Neural crest cell (in vitro differentiated cells): ENCODE data around the gene SERGEF. TPM values are rescaled to one million over a fixed set of nuclear protein-coding genes. Genes with fewer than 3 reads are reported as not detected.

Source experiments
- DNase-seq: peaks from one replicate; pipeline ENCODE4 v3.0.0; 2021; ENCODE audit warnings: low read depth, mixed read lengths, low spot score
- H3K27ac Mint-ChIP-seq: one replicate; pipeline ENCODE4 v1.8.0; 2021; ENCODE audit warnings: mild to moderate bottlenecking, mixed read lengths; ENCODE audit not compliant: unreplicated experiment
- H3K27me3 Mint-ChIP-seq: 2 replicates; pipeline ENCODE4 v1.8.0; 2021; ENCODE audit warnings: low read depth, mild to moderate bottlenecking, mixed read lengths
- H3K36me3 Mint-ChIP-seq: 2 replicates; pipeline ENCODE4 v1.8.0; 2021; ENCODE audit warnings: low read depth, mild to moderate bottlenecking, mixed read lengths
- H3K4me1 Mint-ChIP-seq: 2 replicates; pipeline ENCODE4 v1.8.0; 2021; ENCODE audit warnings: mixed read lengths
- H3K4me3 Mint-ChIP-seq: one replicate; pipeline ENCODE4 v1.8.0; 2021; ENCODE audit warnings: mild to moderate bottlenecking, mixed read lengths
- H3K9me3 Mint-ChIP-seq: 2 replicates; pipeline ENCODE4 v1.8.0; 2021; ENCODE audit warnings: mixed read lengths
- CTCF ChIP-seq: fragments of 200-600 bp; sonication (generic); conservative IDR thresholded peaks from 2 replicates; pipeline ENCODE4 v1.5.0; 2021; ENCODE audit warnings: antibody characterized with exemption, mild to moderate bottlenecking
- total RNA-seq: library from RNA; stranded (reverse); gene quantifications from 2 replicates; pipeline ENCODE4 v1.2.1, GENCODE V29; 2021

SERGEF gene
- total RNA-seq, 1 donor from 2014 or later, result 29.6 TPM

- Mint-ChIP-seq H3K27me3 (no peaks in the 10 kb centered on the region), H3K36me3 (no peaks in the 10 kb centered on the region)
- no peak for TF ChIP-seq CTCF
Observed at GRCh38 chr11:17851697-17852096, 161.2 kb downstream of the SERGEF start.

DNA sequence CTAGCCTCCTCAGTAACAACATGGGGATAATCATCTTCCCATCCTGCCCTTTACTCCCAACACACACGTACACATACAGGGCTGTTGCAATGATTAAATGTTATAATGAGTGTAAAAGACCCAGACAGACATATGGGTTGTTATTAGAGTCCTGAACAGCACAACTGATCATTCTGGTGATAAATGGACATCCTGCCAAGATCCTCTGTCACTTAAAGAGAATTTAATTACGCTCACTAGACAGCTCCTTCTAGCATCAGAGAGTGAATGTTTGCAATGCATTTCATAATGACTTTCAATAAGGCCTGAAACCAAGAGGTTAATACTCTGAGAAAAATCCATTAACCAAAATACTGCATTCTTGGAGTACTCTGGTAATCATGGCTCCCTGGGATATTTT lies 162.5 kb downstream of the SERGEF start:
- Mint-ChIP-seq H3K4me3 (no peak overlapping the region), H3K27ac (no peak overlapping the region), H3K9me3 (no peaks in the 10 kb centered on the region), H3K4me1 (no peaks in the 10 kb centered on the region), H3K27me3 (no peaks in the 10 kb centered on the region), H3K36me3 (no peaks in the 10 kb centered on the region)
- TF ChIP-seq CTCF, result no peak
- no peak for DNase-seq

More at GRCh38 chr11:17851697-17852096, 161.2 kb downstream of the SERGEF start:
- no peak for DNase-seq
- no peak overlapping the region for H3K27ac Mint-ChIP-seq
- no peak overlapping the region for H3K4me3 Mint-ChIP-seq
- H3K9me3 Mint-ChIP-seq, result no peaks in the 10 kb centered on the region
- H3K4me1 Mint-ChIP-seq, result no peaks in the 10 kb centered on the region

DNA sequence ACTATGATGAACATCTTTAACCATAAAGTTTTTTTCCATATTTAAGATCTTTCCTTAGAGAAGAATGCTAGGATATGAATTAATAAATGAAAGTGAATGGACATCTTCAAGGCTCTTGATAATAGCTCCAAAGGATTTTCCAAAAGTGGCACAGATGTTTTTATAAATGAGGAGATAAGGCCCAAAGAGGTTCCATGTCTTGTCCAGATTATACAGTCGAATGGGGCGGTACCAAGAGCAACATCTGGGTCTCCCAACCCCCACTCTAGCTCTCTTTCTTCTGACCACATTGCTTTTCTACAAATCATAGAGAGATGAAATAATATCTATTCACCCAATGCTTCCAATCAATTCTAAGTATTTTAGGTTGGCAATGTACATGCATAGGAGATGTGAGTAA lies 164.1 kb downstream of the SERGEF start:
- Mint-ChIP-seq H3K4me1 (no peaks in the 10 kb centered on the region), H3K9me3 (no peaks in the 10 kb centered on the region), H3K36me3 (no peaks in the 10 kb centered on the region), H3K4me3 (no peak overlapping the region), H3K27ac (no peak overlapping the region), H3K27me3 (no peaks in the 10 kb centered on the region)
- DNase-seq, result no peak
- no peak for TF ChIP-seq CTCF

- Mint-ChIP-seq H3K36me3 (no peaks in the 10 kb centered on the region), H3K4me3 (no peak overlapping the region), H3K27ac (no peak overlapping the region), H3K9me3 (no peaks in the 10 kb centered on the region), H3K4me1 (no peaks in the 10 kb centered on the region), H3K27me3 (no peaks in the 10 kb centered on the region)
- DNase-seq, result no peak
- peak; percentile 45 for TF ChIP-seq CTCF
Observed at GRCh38 chr11:17846852-17847453, 165.9 kb downstream of the SERGEF start.

GRCh38 chr11:17845431-17845881 lies 167.4 kb downstream of the SERGEF start:
- no peak for TF ChIP-seq CTCF
- Mint-ChIP-seq H3K27ac (no peak overlapping the region), H3K4me1 (no peaks in the 10 kb centered on the region), H3K27me3 (no peaks in the 10 kb centered on the region), H3K36me3 (no peaks in the 10 kb centered on the region), H3K9me3 (no peaks in the 10 kb centered on the region), H3K4me3 (no peak overlapping the region)
- DNase-seq, result no peak
